Mucosa of descending colon (tissue), 3 donors: Measurements from ENCODE around the gene CCDC187. TPM values are rescaled to one million over a fixed set of nuclear protein-coding genes. Genes with fewer than 3 reads are reported as not detected.

Source experiments
- ATAC-seq: fragments of 200-7000 bp; cut with Tn5 transposase; one replicate; pipeline ENCODE4 v1.9.1; 2020; ENCODE audit warnings: mild to moderate bottlenecking, moderate library complexity
- DNase-seq, 3 donors: peaks; one replicate each; pipeline ENCODE4 v3.0.0-alpha.2; 2020
- H3K36me3 ChIP-seq: fragments of 200-600 bp; one replicate; pipeline ENCODE4 v1.8.0; 2021; ENCODE audit warnings: low read depth, mild to moderate bottlenecking
- H3K4me1 ChIP-seq: fragments of 200-600 bp; one replicate; pipeline ENCODE4 v1.8.0; 2021; ENCODE audit warnings: low read depth, mild to moderate bottlenecking
- H3K4me3 ChIP-seq: fragments of 200-600 bp; one replicate; pipeline ENCODE4 v1.8.0; 2021; ENCODE audit warnings: mild to moderate bottlenecking
- H3K9me3 ChIP-seq: fragments of 200-600 bp; one replicate; pipeline ENCODE4 v1.8.0; 2021; ENCODE audit warnings: mild to moderate bottlenecking
- CTCF ChIP-seq: fragments of 200-600 bp; IDR thresholded peaks from one replicate; pipeline ENCODE4 v1.8.0; 2022; ENCODE audit warnings: antibody characterized with exemption, mild to moderate bottlenecking
- intact Hi-C, 2 donors: fragments of 100-400 bp; cut with DNase I in 1 of 2; cut with micrococcal nuclease in 1 of 2; formaldehyde crosslinking; loops; one replicate each; pipeline versions ENCODE4 v1.11.0 to v1.11.1; 2022; cut with DNase I, micrococcal nuclease
- total RNA-seq, 3 donors: library from RNA; stranded (reverse); fragmentation: NEBNext Ultra II Directional in 2 of 3; extraction: Animal tissue kit (Norgen Biotek cat#: 25700) in 2 of 3; gene quantifications; one replicate each; pipeline versions ENCODE4 v1.2.1 to v1.2.4, GENCODE V29; 2021 to 2023
- donor health status: DM: no; HTN: no; CAD: no; lungs with moderate emphysema.
- donor health status: DM: no; HTN: no; CAD: no.
- donor health status: DM: no; HTN: yes; CAD: no.

The CCDC187 gene
- total RNA-seq, 3 donors from 2014 or later: 0.19 to 0.93 (median 0.48) TPM

GRCh38 chr9:136210276-136210675 lies 93.6 kb downstream of the CCDC187 start:
- ATAC-seq (no peak), DNase-seq (no peak)
- intact Hi-C loops: no loop called here
- Histone ChIP-seq H3K4me3 (no peak overlapping the region), H3K4me1 (no peaks in the 10 kb centered on the region), H3K9me3 (peaks cover 7% of the 10 kb centered on the region), H3K36me3 (no peaks in the 10 kb centered on the region)
- TF ChIP-seq CTCF: no peak

GRCh38 chr9:136209786-136210185 lies 94.1 kb downstream of the CCDC187 start:
- Histone ChIP-seq H3K4me1 (no peaks in the 10 kb centered on the region), H3K9me3 (peaks cover 7% of the 10 kb centered on the region), H3K4me3 (no peak overlapping the region), H3K36me3 (no peaks in the 10 kb centered on the region)
- no peak for TF ChIP-seq CTCF
- ATAC-seq (no peak), DNase-seq (no peak)
- intact Hi-C loops: no loop called here

GRCh38 chr9:136209232-136209631 lies 94.7 kb downstream of the CCDC187 start:
- no peaks in the 10 kb centered on the region for H3K36me3 ChIP-seq
- DNase-seq (no peak), ATAC-seq (no peak)
- TF ChIP-seq CTCF: no peak
- intact Hi-C loops: no loop called here
- H3K4me3 ChIP-seq: no peak overlapping the region
- H3K4me1 ChIP-seq: no peaks in the 10 kb centered on the region
- peaks cover 6% of the 10 kb centered on the region for H3K9me3 ChIP-seq

- ATAC-seq (no peak), DNase-seq (no peak)
- TF ChIP-seq CTCF: no peak
- Histone ChIP-seq H3K9me3 (peaks cover under 1% of the 10 kb centered on the region), H3K4me3 (no peak overlapping the region), H3K36me3 (no peaks in the 10 kb centered on the region), H3K4me1 (no peaks in the 10 kb centered on the region)
- intact Hi-C loops: no loop called here
Measured at GRCh38 chr9:136208675-136209074, 95.2 kb downstream of the CCDC187 start.

GRCh38 chr9:136207616-136208015 lies 96.3 kb downstream of the CCDC187 start:
- no peak for ATAC-seq
- no peak for TF ChIP-seq CTCF
- Histone ChIP-seq H3K4me3 (no peak overlapping the region), H3K36me3 (no peaks in the 10 kb centered on the region), H3K9me3 (no peaks in the 10 kb centered on the region), H3K4me1 (no peaks in the 10 kb centered on the region)
- no peak for DNase-seq
- intact Hi-C loops: no loop called here

GRCh38 chr9:136206602-136207275 lies 97.2 kb downstream of the CCDC187 start:
- no peaks in the 10 kb centered on the region for H3K36me3 ChIP-seq
- ATAC-seq (no peak), DNase-seq (no peak)
- no peaks in the 10 kb centered on the region for H3K4me1 ChIP-seq
- H3K4me3 ChIP-seq: no peak overlapping the region
- intact Hi-C loops: no loop called here
- no peaks in the 10 kb centered on the region for H3K9me3 ChIP-seq
- no peak for TF ChIP-seq CTCF
